GM18505 (cell line): ENCODE data around the gene LSM2.
"Not testable (repeated sequence)": the region's sequence is repeated elsewhere in the genome, so short reads cannot be mapped to it uniquely, and the experiment has no call there.

Source experiments
- ATAC-seq: cut with Tn5 transposase; IDR thresholded peaks from one replicate; pipeline ENCODE4 v1.9.1; 2021; ENCODE audit not compliant: unreplicated experiment
- POLR2A ChIP-seq: IDR thresholded peaks from 4 replicates; pipeline ENCODE4 v1.6.1; 2011; ENCODE audit warnings: borderline replicate concordance; ENCODE audit not compliant: insufficient read depth, insufficient read length; ENCODE audit errors: extremely low read depth

Gene LSM2

DNA sequence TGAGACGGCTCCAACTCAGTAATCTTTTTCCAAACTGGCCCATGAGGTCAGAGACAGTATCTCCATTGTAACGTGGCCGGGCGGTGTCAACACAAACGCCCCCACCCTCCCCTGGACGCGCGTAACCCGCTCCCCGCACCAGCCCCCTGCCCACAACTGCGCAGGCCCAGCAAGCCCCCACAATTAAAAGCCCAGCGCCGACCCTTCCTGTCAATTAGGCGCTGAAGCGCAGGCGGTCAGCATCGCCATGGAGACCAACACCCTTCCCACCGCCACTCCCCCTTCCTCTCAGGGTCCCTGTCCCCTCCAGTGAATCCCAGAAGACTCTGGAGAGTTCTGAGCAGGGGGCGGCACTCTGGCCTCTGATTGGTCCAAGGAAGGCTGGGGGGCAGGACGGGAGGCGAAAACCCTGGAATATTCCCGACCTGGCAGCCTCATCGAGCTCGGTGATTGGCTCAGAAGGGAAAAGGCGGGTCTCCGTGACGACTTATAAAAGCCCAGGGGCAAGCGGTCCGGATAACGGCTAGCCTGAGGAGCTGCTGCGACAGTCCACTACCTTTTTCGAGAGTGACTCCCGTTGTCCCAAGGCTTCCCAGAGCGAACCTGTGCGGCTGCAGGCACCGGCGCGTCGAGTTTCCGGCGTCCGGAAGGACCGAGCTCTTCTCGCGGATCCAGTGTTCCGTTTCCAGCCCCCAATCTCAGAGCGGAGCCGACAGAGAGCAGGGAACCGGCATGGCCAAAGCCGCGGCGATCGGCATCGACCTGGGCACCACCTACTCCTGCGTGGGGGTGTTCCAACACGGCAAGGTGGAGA lies 8.5 kb upstream of the LSM2 start, which contains the start of the genes HSPA1A and HSPA1L:
HSPA1A (plus strand) TSS at position 519 of the 814 bp plus-strand sequence; CDS start at position 733, 214 bp downstream.
HSPA1L (minus strand) TSS at position 259 of the 814 bp plus-strand sequence. CDS start 3,311 bp downstream, outside the sequence.
- ATAC-seq, result no peak
- TF ChIP-seq POLR2A, result peak; percentile 91

DNA sequence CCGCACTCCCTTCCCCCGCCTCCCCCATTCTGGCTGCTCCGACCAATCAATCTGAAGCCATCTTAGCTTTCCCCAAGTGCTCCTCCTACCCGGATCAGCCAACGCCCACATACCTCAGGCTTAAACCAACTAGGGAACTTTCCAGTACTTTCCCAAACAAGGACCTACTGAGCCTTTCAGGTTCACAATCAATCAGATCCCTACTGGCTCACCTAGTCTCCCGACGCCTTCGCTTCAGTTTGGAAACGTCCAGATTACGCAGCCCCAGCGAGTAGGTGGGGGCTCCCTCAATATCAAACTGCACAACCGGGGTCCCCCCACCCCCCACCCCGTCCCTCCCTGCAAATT lies 7.9 kb upstream of the LSM2 start:
- no peak for TF ChIP-seq POLR2A
- no peak for ATAC-seq

DNA sequence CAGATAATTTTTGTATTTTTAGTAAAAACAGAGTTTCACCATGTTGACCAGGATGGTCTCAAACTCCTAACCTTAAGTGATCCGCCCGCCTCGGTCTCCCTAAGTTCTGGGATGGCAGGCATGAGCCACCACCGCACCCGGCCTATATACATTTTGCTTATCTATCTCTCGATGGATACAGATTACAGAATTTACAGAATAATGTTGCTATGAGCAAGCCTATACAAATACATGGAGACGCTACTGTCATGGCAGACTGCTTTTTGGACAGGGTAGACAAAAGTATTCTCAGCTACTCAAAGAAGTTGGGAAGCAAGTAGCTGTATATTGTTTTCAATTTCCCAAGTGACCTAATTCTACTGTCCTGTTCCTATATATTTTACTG lies 6.7 kb upstream of the LSM2 start:
- no peak for ATAC-seq
- TF ChIP-seq POLR2A, result no peak

DNA sequence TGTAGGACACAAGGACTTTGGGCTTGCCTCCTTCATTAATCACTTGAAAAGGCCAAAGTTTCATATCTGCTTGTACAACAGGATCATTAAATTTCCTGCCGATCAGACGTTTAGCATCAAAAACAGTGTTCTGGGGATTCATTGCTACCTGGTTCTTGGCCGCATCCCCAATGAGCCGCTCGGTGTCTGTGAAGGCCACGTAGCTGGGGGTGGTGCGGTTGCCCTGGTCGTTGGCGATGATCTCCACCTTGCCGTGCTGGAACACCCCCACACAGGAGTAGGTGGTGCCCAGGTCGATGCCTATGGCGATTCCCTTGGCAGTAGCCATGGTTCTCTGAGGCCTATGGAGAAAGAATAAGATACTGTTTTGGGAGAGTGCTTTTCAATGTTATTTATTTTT lies 4.9 kb upstream of the LSM2 start:
- TF ChIP-seq POLR2A, result no peak
- no peak for ATAC-seq

DNA sequence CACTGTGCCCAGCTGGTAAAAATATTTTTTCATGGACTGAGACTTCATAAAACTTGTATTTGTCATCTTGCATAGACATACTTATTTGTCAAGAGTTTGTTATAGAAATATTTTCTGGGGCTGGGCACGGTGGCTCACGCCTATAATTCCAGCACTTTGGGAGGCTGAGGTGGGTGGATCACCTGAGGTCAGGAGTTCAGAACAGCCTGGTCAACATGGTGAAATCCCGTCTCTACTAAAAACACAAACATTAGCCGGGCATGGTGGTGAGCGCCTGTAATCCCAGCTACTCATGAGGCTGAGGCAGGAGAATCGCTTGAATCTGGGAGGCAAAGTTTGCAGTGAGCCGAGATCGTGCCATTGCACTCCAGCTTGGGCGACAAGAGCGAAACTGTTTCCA lies 1.8 kb upstream of the LSM2 start:
- ATAC-seq, result not testable (repeated sequence)

DNA sequence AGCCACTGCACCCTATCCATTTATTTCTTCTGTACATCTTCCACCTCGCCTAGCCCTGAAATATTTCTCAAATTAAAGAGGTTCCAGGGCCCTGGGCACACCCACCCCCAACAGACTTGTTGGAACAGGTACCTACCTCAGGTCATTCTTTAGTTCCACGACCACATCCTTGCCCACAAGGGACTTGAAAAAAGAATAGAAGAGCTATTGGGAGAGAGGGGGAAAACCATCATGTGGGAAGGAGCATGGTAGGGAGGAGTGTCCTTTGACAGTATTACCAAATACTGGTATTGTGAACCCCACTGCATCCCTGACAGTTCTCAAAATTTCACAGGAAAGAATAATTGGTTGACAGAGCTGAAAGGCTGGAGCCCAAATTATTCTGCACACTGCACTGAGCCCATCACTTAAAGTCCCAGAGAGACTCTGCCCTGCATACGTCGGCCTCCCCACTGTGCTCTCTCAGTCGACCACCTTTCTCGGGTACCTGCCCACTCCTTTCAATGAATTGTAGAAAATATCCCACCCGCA lies 762 bp downstream of the LSM2 start:
- peak; percentile 26 for ATAC-seq
- TF ChIP-seq POLR2A, result no peak

DNA sequence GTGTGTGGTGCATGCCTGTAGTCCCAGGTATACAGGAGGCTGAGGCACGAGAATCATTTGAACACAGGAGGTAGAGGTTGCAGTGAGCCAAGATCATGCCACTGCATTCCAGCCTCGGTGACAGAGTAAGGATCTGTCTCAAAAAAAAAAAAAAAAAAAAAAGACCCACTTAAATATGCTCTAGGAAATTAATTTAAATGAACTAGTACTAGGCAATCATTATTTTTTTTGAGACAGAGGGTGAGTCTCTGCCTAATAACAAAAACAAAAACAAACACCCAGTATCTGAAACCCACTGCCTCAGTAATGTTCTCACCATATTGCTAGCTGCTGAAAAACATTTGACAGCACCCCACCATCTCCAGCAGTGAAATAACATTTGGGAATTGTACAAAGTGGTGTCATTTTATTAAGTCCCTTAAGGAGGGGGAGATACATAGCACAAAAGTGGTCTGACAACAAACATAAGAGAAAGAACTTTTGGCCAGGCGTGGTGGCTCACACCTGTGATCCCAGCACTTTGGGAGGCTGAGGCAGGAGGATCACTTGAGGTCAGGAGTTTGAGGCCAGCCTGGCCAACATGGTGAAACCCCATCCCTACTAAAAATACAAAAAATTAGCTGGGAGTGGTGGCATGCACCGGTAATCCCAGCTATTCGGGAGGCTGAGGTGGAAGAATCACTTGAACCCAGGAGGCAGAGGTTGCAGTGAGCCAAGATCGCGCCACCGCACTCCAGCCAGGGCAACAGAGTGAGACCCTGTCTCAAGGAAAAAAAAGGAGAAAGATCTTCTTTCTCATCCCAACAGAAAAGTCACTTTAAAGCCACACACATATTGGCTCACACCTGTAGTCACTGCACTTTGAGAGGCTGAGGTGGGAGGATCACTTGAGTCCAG lies 5.5 kb downstream of the LSM2 start:
- not testable (repeated sequence) for ATAC-seq

DNA sequence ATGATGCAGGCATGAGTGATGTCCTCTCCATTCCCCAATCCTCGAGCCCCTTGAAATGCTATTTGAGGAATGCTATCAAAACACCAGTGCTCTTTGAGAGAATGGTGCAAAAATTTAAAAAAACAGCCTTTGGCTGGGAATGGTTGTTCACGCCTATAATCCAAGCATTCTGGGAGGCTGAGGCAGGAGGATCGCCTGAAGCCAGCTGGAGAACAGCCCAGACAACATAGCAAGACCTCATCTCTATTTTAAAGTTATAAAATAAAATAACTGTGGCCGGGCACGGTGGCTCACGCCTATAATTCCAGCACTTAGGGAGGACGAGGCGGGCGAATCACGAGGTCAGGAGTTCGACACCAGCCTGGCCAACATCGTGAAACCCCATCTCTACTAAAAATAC lies 7.0 kb downstream of the LSM2 start:
- no peak for ATAC-seq
- no peak for TF ChIP-seq POLR2A

DNA sequence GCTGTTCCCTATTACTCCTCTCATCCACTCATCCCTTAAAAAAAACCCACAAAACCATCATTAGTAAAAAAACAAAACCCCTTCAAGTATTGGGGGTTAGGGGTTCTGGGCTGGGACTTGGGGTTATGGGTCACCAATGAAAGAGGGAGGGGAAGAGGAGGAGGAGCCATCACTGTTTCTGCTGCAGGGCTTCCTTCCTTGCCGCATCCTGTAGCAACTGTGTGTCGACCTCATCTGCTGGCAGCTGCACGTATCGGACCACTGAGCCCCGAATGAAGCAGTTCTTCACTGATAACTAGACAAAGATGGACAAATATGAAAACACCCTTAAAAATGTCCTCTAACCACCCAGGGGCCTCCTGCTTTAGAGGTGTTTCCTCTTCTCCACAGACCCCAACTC lies 9.2 kb downstream of the LSM2 start:
- ATAC-seq, result no peak
- no peak for TF ChIP-seq POLR2A

DNA sequence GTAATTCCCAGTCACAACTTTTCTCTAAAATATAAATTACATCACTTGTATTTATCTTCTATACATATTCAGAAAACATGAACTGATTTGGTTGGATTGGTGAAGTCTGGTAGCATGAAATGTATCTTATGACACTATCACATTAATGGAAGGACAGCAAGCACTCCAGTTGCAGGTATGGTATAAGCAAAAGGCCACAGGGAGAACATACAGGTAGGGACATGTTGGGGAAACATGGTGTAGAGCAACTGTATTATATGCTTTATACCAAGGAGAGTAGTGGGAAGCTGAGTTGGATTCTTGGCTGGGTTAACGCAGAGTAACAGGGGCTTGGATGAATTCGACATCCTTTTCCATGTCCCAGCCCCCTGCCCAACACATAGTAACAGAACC lies 9.8 kb downstream of the LSM2 start:
- no peak for ATAC-seq
- TF ChIP-seq POLR2A, result no peak

DNA sequence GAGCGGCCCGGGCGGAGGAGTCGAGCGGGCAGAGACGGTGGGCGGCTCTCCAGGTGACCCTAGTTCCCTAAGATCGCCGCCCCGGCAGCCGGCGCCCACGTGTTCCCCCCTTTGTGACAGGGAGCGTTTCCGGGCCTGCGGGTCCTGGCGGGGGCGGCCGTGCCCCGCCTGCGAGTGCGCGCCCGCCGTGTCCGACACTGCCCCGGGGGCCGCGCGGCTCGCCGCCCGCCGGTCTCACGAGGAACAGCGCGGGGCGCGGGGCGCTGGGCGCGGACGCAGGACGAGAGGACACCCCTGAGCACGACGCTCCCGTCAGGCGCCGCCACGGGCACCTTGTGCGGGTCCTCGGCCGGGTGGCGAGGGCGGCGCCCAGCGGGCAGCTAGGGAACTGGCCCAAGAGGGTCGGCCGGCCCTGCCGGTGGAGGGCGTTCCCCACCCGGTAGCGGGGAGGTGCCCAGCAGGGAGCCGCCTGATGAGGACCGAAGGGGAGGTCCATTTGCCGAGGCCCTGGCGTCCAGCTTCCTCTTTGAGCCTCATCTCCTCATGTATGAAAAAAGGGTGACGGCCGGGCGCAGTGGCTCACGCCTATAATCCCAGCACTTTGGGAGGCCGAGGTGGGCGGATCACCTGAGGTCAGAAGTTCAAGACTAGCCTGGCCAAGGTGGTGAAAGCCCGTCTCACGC lies 11.0 kb downstream of the LSM2 start, which contains the start of gene VARS1:
VARS1 (minus strand) TSS at position 137 of the 683 bp plus-strand sequence. CDS start 535 bp downstream, outside the sequence.
- TF ChIP-seq POLR2A, result peak; percentile 72
- peak; percentile 67 for ATAC-seq

DNA sequence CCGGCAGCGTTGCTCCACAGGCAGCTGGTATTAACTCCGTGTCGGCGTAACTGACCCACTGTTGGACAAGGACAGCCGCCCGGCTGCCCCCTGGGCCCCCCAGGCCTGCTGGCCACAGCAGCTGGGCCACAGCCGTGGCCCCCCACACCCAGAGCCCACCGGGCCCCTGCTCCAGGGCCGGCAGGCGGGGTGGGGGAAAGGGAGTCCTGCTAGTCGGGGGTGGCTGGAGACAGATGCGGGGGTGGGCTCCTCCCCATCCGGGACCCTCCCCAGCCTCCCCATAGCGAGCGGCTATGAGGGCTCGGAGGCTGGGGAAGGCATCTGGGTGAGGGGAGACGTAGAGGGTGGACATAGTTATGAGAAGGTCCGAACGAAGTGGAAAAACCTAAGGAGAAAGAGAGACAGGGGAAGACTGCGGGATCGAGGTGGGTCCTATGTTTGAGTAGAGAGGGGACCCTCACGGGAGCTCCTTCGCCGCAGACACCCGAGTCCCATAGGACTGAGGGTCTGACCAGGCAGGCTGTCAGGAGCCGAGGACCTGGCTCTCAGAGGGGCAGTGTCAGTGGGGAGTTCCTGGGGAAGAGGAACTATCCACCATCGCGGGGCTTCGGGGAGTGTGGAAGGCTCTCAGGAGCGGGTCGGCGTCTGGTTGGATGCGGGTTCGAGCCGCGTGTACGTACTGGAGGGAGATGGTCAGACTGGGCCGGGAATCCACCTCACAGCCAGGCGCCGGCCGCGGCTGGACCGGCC lies 11.7 kb downstream of the LSM2 start:
- no peak for ATAC-seq

More for the DNA sequence above, 11.7 kb downstream of the LSM2 start:
- no peak for TF ChIP-seq POLR2A
